Measurements from ENCODE around the gene TMUB2.

- TF ChIP-seq EZH2phosphoT487 (conservative IDR thresholded peaks at IDR 0.05; ENCODE audit: low read length): no peak
- TF ChIP-seq, protein P1, sequence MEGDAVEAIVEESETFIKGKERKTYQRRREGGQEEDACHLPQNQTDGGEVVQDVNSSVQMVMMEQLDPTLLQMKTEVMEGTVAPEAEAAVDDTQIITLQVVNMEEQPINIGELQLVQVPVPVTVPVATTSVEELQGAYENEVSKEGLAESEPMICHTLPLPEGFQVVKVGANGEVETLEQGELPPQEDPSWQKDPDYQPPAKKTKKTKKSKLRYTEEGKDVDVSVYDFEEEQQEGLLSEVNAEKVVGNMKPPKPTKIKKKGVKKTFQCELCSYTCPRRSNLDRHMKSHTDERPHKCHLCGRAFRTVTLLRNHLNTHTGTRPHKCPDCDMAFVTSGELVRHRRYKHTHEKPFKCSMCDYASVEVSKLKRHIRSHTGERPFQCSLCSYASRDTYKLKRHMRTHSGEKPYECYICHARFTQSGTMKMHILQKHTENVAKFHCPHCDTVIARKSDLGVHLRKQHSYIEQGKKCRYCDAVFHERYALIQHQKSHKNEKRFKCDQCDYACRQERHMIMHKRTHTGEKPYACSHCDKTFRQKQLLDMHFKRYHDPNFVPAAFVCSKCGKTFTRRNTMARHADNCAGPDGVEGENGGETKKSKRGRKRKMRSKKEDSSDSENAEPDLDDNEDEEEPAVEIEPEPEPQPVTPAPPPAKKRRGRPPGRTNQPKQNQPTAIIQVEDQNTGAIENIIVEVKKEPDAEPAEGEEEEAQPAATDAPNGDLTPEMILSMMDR (IDR thresholded peaks at IDR 0.05; ENCODE audit: insufficient read depth, low read length, poor library complexity, severe bottlenecking): no peak
These were observed 9.9 kb upstream of the TMUB2 start for GRCh38 chr17:44176671-44177501.

All from SU-DHL-6 (cell line).